GM21786 (cell line): Measurements from ENCODE around the gene GFPT1.
"Not testable (repeated sequence)": the region's sequence is repeated elsewhere in the genome, so short reads cannot be mapped to it uniquely, and the experiment has no call there.

ENCODE experiments used
- ATAC-seq: cut with Tn5 transposase; IDR thresholded peaks from one replicate; pipeline ENCODE4 v1.9.1; 2021; ENCODE audit not compliant: unreplicated experiment

The GFPT1 gene

DNA sequence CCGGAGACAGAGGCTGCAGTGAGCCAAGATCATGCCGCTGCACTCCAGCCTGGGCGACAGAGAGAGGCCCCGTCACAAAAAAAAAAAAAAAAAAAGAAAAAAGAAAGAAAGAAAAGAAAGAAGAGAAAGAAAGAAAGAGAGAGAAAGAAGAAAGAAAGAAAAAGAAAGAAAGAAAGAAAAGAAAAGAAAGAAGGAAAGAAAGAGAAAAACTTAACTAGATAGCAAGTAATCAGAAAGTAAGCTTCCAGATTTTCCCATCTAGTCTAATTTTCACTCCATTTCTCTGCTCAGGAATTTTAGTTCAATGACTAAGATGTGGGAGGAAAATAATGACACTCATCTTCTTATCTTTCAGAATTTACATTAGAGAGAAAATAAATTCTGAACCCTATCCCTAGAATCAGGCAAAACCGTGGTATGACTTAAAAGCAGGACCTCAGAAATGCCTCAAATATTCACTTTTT lies 2.4 kb downstream of the GFPT1 start:
- no peak for ATAC-seq

DNA sequence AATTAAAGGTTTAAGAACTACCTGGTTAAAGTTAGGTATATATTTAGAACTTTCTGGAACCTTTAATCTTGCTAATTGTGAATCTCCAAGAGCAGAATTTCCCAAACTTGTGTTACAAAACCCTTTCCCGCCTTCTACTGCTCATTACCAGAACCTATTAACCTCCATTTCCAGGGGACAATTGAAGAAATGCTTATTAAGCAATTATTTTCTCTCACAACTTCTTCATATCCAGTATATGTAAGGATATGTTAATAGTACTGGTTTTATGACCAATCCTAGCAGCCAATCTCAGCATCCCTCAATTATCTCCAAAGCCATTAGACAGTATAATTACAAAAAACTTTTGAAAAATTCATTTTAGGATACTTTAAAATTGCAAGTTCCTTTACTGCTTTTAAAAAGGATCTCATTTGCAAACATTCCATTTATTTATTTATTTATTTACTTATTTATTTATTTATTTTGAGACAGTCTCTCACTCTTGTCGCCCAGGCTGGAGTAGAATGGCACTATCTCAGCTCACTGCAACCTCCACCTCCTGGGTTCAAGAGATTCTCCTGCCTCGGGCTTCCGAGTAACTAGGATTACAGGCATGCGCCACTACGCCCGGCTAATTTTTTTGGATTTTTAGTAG lies 3.7 kb downstream of the GFPT1 start:
- ATAC-seq: no peak

DNA sequence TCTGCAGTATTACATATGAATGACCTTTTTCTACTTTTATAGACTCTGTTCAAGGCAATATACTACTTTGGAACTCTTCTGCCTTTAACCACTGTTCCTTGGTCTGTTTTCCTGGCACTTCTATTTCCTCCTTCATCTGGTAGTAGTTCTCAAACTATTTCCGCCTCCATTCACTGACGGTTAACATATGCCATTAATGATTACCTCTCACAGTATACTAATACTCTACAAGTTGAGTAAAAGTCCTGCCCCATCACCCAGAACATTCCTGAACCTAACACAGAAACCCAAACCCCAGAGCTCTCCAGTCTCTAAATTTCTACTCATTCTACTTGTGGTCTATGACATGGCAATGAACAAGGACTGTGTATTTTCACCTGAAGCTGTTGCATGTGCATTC lies 4.5 kb downstream of the GFPT1 start:
- ATAC-seq: no peak

DNA sequence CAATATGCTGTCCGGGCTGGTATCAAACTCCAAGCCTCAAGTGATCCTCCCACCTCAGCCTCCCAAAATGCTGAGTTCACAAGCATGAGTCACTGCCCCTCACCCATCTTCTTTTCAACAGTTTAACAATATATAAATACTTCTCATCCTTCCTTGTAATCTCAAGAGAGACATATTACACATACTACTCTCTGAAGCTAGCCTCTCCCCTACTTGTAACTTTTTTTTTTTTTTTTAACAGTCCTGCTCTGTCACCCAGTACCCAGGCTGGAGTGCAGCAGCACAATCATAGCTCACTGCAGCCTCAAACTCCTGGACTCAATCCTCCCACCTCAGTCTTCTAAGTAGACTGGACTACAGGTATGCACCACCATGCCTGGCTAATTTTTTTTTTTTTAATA lies 5.7 kb downstream of the GFPT1 start:
- no peak for ATAC-seq

DNA sequence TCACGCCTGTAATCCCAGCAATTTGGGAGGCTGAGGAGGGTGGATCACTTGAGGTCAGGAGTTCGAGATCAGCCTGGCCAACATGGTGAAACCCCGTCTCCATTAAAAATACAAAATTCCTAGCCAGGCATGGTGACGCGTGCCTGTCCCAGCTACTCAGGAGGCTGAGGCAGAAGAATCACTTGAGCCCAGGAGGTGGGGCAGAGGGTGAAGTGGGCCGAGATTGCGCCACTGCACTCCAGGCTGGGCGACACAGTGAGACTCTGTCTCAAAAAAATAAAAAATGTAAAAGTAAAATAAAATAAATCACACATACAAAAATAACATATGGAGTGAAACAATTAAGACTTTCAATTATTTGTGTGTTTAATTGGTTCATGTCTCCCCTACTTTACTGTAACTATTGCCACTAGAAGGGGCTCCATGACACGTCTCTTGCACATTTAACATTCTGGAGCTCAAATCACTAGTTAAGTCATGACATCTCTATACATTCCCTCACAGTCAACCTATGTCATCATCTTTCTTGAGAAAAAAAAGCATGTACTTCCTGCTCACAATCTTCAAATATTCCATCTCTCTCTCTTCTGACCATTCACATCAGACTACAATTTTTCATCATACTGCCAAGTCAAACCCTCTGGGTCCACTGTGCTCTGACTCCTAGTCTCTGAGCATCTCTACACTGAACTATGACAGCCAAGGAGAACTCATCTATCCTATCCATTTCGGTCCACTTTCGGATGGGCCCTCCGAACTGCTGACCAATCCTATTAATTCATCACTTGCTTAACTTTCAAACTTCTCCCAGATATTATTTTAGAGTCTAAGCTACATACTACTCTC lies 6.7 kb downstream of the GFPT1 start:
- ATAC-seq: no peak

DNA sequence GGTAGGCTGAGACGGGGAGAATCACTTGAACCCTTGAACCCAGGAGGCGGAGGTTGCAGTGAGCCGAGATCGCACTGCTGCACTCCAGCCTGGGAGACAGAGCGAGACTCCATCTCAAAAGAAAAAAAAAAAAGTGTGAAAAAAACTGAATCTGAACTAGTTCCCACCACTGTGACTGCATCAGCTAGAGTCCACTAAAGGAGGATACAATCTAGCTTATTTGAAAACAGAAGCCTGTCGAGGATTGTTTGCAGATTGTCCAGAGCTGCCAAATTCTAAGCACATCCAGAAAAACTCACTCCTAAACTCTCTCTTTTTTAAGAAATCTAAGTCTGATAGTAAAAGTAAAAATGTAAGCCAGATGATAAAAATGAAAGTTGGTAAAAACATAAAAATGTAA lies 10.6 kb downstream of the GFPT1 start:
- no peak for ATAC-seq

DNA sequence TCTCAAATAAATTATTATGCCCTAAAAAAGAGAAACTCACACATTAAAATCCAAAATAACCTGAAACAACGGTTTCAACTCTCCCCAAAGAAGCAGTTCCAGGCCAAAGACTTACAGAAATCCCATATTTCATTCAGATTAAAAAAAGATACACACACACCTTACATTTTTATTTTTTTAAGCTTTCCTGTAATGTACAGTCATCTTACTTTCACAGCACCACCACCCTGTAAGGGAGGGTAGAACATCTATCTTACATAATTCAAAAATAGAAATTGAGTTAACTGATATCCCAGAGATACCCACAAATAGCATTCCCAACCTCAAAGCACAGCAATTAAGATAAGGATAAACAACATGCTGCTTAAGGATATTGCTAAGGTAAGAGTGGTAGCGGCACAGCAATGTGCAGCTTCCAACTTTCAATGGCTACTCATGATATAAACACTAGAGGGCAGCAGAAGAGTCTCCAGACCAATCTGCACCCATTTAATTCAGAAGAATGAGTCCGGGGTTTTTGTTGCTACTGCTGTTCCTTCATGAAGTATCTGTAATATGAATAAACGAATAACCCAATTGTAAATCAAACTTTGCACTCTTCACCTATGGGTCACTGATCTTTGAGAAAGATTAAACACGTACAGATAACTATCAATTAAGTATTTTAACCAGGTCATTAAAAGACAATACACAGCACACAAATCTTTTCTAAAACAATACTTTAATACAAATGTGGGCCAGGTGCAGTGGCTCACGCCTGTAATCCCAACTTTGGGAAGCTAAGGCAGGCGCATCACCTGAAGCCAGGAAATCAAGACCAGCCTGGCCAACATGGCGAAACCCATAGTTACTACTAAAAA lies 11.3 kb downstream of the GFPT1 start:
- ATAC-seq: no peak

DNA sequence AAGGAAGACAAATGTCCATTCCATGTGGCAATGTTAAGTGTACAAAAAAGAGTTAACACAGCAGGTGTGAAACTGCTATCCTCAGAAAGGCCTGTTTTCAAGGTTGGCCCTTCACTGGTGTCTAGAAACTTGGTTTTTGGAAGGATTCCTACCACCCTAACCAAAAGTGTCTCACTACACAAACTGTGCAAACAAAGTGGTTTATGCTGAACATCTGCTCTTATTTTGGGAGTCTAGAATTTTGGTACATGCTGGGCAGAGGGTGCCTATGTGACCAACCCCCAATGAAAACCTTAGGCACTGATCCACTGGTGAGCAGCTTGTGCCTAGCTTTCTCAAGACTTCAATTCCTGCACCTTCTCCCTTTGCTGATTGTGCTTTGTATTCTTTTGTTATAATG lies 14.3 kb downstream of the GFPT1 start:
- no peak for ATAC-seq

DNA sequence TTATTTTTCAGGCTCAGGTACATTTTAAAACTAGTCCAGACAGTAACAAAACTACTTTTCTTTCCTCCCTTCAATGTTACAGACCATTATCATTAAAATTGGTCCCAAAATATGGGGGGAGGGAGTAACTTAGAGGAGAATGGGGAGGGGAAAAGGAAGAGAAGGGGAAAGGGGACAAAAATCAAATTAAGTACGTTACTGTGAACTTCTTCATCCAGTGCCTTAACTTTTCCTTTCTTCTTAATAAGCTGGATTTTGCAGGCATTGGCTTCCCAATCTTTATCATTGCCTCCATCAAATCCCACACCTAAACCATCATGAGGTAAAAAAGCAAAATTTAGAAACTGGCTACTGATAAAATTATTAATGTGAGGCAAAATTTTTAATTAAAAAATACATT lies 17.2 kb downstream of the GFPT1 start:
- no peak for ATAC-seq

DNA sequence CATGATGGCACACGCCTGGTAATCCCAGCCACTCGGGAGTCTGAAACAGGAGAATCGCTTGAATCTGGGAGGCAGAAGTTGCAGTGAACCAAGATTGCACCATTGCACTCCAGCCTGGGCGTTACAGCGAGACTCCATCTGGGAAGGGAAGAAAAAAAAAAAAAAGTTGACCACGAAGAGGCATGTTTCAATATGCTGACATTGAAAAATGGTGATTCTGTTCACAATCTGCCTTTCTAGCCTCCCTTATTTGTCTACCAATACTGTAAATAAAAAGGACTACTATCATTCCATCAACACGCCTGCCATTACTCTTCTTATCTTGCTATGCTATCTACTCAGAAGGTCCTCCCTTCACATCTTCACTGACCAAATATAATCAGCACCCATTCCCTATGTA lies 18.4 kb downstream of the GFPT1 start:
- ATAC-seq: no peak

DNA sequence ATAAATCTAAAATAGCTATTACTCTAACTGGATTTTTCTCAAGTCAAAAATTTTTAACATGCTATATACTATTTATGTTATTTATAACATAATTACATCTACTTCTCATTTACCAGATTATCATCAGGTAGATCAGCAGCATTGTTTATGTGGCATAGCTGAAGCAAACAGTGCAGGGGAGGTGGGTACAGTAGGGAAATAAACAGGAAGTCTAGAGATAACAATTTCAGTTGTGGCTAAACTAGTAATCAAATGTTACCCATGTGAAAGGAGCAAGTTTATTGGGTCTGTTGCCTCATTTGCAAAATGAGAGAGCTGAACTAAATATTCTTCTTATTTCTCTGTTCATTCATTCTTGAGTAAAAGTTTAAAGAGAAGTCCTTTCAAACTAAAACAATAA lies 27.7 kb downstream of the GFPT1 start:
- no peak for ATAC-seq

DNA sequence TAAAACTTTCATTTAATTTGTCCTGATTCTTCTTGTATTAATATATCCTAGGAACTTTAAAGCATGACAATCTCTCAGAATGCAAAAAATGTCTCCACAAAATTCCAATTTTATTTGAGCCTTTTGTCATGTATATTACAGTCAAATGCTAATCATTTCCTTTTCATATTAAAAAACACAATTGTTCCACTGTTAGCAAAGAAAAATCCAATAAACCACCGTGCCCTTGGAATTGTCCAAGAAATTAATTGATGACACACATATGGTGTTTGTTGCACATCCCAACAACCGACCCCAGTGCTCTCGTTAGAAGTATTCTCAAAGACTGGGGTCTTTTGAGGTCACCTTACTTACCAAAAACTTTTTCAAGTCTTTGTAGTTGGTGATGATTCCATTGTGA lies 28.1 kb downstream of the GFPT1 start:
- ATAC-seq: no peak

DNA sequence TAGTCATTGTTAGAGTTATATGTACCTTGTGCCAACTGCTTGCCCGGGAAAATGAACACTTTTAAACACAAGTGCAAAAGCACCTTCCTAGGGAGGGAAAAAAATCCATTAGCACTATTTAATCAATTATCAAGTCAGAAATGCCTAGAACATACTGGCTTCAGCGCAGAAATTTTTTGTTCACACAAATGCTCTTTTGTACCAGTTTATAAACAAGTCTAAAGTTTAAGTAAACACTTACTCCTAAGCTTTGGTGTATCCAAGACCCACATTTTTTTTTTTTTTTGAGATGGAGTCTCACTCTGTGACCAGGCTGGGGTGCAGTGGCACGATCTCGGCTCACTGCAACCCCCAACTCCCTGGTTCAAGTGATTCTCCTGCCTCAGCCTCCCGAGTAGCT lies 30.6 kb downstream of the GFPT1 start:
- ATAC-seq: no peak

DNA sequence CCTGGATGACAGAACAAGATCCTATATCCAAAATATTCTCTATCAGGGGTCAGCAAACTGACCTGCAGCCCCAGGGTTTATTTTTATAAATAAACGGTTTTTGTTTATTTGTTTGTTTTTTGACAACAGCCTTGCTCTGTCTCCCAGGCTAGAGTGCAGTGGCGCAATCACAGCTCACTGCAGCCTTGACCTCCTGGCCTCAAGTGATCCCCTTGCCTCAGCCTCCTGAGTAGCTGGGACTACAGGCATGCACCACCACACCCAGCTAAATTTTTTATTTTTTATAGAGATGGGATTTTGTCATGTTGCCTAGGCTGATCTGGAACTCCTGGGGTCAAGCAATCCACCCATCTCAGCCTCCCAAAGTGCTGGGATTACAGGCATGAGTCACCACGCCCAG lies 32.1 kb downstream of the GFPT1 start:
- ATAC-seq: not testable (repeated sequence)

DNA sequence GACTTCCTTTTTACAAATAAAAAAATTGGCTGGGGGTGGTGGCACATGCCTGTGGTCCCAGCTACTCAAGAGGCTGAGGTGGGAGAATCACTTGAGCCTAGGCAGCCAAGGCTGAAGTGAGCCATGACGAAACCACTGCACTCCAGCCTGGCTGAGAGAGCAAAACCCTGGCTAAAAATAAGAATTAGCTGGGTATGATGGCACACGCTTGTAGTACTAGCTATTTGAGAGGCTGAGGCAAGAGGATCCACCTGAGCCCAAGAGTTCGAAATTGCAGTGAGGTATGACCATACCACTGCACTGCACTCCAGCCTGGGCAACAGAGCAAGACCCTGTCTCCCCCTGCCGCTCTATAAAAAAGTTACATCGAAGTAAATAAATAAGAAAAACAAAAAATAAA lies 33.7 kb downstream of the GFPT1 start:
- ATAC-seq: no peak

DNA sequence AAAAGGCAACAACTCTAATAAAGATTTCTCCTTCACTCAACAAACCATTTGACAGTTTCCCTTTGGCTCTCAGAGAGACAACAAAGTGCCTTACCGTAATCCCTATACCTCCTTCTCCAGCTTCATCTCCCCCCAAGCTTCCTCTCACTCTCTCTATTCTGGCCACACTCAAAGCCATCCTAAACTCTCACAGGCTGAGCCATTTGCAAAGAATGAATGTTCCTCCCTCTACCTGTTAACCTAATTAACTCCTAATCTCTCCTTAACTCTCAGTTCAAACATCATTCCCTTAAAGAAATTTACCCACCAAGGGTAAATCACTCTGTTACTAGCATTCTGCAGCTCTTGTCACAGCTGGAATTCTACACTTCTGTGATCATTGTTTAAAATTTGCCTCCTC lies 38.2 kb downstream of the GFPT1 start:
- no peak for ATAC-seq

DNA sequence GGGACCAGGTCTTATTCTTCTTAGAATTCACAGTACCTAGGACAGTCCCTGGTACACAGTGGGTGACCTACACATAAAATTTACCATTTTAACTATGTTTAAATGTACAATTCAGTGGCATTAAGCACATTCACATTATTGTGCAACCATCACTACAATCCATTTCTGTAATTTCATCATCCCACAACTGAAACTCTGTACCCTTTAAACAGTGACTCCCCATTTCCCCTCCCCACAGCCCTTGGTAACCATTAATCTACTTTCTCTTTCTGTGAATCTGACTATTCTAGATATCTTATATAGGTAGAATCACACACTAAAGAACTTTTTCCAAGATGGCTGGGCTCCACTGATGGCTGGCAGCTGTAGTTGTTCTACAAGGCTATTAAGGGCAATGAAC lies 41.6 kb downstream of the GFPT1 start:
- no peak for ATAC-seq

DNA sequence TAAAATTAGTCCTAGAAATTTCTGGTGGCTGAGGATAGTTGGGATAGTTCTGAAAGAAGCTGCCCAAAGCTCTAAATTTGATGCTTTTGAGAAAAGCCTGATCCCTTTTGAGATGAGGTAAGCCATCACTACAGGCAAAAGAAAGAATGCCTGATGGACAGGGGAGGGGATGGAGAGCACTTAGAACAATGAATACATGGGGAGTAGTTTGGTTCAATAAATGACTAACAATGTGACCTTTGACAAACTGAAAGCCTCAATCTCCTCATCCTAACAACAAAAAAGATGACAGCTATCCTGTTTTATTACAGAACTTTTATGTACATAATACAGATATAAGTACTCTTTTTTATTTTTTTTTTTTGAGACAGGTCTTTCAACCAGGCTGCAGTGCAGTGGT lies 42.7 kb downstream of the GFPT1 start:
- ATAC-seq: no peak

DNA sequence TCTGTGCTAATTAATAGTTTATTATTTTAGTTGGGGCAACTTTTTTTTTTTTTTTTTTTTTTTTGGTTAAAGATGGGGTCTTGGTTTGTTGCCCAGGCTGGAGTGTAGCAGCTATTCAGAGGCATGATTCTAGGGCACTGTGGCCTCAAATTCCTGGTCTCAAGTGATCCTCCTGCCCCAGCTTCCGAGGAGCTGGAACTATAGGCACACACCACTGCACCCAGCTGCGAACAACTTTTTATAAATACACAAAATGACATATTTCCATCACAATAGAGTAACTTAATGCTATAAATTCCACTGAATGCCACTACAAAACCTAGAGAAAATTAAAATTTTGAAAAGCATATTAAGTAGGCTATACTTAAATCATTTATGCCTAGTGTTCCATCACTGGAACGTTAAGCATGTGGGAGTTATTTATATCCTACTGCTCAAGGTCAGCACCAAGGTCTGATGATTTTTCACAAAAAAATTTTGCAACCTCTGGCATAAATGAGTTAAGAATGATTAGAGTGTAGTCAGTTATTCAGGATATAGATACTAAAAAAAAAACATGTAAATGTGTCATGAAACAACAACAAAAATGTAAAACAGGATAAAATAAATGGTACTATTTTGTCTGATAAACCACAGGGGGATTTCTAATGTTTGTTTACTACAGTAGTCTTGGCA lies 46.8 kb downstream of the GFPT1 start:
- ATAC-seq: no peak

DNA sequence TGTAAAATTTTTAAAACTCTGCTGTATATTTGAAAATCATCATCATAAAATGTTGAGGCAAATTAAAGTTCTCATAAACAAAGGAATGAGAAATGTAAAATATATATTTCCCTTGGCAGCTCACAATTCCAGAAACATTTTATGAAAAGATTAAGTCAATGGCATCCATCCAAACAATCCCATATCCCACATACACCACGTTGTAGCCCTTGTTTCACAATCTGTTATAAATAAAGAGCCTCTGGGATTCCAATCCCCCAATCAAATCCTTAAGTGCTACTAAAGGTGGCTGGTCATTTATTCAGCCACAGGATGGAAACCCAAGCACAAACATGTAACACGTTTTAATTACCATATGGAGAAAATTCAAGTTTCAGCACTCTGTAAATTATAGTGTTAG lies 51.7 kb downstream of the GFPT1 start:
- ATAC-seq: no peak

DNA sequence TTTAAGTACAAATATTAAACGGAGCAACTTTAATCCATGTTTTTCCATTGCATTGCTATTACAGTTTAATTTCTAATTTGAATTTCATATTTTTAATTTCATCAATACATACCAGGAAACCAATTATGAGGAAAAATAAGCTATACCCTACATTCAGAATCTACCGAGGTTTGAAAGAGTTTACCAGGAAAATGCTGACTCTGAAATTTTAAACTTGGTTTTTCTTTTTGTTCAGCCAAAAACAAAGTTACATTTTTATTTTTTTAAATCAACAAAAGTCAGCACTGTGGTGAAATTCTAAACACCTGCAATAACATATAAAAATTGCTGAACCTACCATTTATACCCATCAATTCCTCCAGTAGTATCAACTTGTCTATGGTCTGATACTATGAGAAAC lies 53.7 kb downstream of the GFPT1 start:
- no peak for ATAC-seq
